ELR (cell line): Measurements from ENCODE around the gene MBTD1.
A peak's percentile ranks its signal among the peaks of the same experiment; 100 is the strongest.
"Not testable (repeated sequence)": the region's sequence is repeated elsewhere in the genome, so short reads cannot be mapped to it uniquely, and the experiment has no call there.

Experiments used
- DNase-seq: peaks from one replicate; pipeline ENCODE4 v3.0.0-alpha.2; 2015; ENCODE audit warnings: low read depth

The MBTD1 gene

DNA sequence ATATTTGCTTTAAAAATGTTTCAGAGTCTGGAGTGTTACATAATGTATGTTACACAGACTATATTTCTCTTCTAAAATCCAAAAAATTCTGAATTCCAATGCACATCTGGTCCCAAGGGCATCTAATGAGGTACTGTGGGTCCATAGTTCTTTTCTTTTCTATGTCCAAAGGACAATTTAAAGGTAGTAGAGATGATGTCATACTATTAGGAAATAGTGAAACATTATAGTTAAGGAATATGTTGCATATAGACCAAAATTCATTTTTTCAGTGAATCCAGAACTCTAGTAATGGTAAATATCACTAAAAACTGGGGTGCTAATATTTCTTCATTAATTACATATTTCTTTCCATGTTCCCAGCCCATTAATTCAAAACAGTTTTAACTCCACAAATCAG is 70.7 kb downstream of the MBTD1 start:
- no peak for DNase-seq

DNA sequence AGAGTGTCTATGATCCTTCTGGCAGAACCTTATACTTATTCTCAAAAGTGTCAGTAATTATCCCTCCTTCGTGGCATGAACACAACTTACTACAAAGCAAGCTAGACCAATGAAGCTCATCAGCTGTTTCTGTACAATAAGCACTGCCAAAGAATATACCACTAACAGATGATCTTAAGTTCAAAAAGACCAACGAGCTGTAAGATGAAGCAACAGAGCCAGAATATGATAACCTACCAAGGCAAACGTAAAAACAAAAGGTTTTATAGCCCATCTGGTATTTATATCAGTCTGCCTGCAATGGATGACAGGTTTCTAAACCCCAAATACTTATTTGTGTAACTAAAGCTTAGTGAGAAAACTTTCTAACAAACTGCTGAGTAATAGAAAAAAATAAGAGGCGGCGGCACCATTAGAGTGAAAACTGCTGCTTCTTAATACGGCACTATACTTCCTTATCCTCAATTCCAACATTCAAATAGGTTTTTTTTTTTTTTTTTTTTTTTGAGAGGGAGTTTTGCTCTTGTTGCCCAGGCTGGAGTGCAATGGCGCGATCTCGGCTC is 71.5 kb downstream of the MBTD1 start:
- DNase-seq, result no peak

DNA sequence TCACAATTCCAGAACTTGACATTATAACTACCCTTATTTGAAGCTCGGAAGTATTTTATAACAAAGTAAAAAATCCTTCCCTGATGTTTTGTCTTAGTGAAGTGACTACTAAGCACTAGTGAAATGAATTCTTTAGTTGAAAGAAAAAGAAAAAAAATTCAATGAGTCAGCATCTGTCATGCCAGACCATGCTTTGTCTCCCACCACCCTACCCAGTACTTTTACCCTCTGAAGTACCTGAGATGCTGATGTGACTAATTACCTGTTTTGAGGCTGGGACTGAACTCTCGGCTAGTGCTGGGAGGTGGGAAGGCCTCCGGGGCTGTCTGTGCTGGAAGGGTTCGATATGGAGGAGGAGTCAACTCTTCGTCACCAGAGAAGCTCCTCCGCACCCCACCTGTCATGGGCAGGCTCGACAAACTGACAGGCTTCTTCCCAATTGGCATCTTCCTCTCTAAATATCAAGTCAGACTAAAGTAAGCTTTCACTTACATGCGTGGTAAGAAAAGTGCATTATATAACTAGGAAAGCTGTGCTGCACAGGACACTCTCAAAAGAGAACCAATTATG is 74.0 kb downstream of the MBTD1 start:
- DNase-seq, result no peak

DNA sequence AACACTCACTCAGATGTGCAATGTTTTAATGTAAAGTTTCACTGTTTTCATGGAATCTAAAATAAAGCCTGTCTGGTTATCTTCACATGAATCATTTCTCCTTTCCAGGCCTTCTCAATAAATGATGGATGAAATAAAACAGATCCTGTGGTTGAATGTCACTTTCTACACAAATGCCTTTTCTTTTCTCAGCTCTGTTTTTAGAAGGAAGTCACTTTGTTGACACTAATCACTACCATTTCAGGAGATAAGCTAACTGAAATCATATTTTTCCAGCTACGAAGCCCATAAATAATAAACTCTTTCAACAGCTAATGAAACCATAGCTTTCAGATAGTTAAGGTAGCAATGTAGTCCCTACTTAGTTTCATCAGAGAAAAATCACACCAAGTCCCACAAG is 75.7 kb downstream of the MBTD1 start:
- DNase-seq, result no peak

DNA sequence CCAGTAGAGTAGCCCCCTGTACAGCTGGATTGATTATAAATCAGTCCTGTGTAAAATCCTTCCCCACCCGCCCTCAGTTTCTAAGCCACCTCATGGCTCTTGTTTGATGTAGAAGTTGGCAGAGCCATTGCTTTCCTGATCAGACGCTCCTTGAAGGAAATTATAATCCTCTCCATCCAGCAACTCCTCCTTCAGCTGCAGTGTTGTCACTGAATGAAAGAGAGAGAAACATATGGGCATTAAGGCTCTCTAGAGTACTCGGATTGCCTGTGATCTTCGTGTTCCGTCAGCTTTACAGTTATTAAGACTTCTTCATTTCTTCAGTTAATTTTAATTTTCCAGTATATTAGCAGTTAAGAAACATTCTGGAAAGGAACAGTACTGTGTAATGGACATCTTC is 79.4 kb downstream of the MBTD1 start:
- DNase-seq, result no peak

DNA sequence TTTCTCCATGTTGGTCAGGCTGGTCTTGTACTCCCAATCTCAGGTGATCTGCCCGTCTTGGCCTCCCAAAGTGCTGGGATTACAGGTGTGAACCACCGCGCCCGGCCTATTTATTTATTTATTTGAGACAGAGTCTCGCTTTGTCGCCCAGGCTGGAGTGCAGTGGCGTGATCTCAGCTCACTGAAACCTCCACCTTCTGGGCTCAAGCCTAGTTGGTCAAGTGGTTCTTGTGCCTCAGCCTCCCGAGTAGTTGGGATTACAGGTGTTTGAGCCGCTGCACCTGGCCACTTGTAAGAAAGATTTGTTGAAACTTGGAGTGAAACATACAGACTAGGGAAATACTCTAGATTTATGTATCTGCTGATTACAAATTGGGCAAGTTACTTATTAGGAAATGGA is 87.8 kb downstream of the MBTD1 start:
- not testable (repeated sequence) for DNase-seq

DNA sequence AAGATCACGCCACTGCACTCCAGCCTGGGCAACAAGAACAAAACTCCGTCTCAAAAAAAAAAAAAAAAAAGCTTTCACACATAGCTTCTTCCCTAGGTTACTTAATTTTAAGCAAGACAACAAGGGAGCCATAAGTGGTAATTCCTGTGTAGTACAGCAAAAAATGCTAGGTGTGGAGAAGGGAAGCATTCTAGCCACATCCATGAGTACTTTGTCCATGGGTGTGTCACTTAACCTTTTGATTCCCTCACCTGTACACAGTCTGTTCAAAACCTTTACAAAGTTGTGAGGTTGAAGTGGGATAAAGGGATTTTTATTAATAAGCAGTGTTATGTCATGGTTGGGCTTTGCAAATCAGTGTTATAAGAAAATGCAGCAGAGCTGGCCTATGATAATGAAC is 89.1 kb downstream of the MBTD1 start:
- DNase-seq, result no peak

DNA sequence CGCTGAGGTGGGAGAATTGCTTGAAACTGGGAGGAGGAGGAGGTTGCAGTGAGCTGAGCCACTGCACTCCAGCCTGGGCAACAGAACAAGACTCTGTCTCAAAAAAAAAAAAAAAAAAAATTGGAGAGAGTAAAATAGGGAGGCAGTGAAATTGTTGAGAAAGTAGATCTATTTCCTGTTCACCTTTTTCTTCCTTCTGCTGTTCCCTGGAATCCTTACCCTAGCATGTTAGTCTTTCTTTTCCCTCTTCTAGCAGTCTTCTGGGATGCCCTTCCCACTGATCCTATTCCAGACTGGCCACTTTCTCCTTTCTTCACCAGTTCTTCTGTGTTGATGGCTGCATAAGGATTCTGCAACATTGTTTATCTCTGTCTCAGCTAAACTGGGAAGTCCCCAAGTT is 90.5 kb downstream of the MBTD1 start:
- no peak for DNase-seq

DNA sequence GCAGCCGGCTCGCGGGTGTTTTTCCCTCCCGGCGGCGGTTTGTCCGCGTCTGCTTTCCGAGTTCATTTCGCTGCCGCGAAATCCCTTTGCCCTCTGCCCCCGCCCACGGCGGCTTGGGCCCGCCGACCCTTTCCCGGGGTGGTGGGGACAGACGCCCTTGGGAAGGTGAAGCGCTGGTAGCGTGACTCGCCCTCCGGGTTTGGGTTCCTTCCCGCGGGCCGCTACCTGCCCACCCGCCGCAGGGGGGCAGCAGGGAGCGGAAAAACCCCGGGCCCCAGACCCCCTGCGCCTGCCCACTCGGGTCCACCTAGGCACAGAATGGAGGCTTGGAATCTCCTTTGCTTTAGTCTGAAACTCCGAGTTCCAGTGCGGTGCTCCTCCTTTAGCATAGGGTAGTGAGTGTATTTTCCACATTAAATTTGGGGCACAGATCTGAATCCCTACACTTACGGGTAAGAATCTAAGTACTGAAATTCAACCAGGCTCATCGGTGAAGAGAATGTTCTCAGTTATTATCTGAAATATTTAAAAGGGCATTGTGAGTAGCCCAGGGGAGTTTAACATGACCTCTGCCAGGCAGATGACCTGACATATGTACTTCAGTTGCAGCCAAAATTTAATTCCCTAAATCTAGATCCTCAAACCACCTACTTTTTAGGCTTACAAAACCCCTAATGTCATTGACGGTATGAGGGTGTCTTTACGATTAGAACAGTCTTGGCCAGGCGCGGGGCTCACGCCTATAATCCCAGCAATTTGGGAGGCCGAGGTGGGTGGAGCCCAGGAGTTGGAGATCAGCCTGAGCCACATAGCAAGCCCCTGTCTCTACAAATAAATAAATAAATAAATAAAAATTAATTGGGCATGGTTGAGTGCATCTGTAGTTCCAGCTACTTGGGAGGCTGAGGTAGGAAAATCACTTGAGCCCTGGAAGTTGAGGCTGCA is 92.6 kb downstream of the MBTD1 start:
- peak; percentile 73 for DNase-seq

DNA sequence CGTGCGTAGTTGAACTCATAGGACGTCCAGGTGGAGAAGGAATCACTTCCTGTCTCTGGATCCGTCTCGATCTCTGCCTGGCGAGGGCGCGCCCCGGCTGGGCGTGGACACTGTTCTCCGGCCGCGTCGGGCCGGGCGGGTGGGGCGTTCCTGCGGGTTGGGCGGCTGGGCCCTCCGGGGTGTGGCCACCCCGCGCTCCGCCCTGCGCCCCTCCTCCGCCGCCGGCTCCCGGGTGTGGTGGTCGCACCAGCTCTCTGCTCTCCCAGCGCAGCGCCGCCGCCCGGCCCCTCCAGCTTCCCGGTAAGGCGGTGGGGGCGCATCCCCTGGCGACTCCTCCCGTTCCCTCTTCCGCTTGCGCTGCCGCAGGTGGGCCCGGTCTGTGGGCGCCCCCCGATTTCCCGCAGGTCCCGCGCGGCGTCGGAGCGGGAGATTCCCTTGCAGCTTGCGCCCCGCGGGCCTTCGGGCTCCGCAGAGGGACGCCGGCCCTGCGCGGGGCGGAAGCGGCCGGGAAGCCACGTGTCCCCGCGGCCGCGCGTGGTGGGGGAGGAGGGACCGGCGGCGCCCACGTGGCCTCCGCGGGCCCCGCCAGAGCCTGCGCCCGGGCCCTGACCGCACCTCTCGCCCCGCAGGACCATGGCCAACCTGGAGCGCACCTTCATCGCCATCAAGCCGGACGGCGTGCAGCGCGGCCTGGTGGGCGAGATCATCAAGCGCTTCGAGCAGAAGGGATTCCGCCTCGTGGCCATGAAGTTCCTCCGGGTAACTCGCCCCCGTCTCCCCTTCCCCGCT is 93.5 kb downstream of the MBTD1 start, which contains the start of gene NME2:
Gene NME2 (plus strand): TSS at position 214 of the 789 bp plus-strand sequence. CDS start 420 bp downstream, at position 634.
- DNase-seq, result peak; percentile 93

DNA sequence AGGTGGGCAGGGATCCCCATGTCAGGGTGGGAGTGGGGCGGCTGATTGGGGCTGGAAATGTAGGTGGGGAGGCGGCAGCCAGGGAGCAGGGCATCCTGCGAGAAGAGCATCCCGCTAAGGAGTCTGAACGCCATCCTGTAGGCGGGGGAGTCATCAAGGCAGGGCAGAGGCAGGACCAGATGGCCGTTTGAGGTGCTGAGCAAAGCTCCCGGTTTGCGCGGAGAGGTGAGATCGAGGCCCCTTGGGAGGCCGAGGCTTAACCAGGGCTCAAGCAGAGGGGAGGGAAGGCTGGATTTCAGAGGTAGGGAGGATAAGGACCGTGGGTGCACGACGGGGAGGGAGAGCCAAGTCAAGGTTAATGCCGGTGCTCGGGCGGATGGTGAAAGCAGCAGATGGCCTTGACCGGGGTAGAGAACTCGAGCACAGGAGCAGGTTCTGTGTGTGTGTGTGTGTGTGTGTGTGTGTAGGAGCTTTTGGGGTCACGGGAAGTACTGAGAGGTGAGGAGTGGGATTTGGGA is 94.1 kb downstream of the MBTD1 start:
- peak; percentile 60 for DNase-seq

DNA sequence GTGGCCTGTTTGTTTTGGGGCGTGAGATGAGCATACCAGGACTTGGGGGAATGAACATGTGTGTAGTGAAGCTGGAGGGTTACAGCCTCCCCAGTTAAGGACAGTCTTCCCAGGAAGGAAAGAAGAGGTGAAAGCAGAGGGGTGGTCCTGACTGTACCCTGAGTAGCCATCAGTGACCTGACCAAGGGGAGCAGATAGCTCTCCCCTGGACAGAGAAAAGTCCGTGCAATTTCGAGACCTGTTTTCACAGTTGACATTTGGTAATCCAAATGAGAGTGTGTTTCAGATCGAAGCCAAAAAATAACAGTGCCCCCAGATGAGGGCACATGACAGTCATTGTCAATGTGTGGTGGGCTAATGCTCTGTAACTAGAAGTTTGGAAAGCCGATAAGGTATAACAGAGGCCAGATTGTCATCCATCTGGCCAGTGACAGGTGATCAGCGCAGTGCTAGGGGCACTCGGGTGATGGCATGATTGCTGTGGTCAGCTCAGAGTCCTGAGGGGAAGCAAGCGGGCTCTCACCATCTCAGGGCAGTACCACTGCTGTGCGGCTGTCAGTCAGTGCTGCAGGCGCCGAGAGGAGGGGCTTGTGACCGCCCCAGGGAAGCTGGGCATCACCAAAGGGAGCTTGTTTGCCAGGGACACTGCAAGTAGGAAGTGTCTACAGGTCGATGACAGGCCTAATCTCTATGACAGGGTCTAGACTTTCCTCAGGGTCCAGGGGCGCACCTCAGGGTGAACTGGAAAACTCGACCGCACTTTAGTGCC is 94.8 kb downstream of the MBTD1 start:
- no peak for DNase-seq

DNA sequence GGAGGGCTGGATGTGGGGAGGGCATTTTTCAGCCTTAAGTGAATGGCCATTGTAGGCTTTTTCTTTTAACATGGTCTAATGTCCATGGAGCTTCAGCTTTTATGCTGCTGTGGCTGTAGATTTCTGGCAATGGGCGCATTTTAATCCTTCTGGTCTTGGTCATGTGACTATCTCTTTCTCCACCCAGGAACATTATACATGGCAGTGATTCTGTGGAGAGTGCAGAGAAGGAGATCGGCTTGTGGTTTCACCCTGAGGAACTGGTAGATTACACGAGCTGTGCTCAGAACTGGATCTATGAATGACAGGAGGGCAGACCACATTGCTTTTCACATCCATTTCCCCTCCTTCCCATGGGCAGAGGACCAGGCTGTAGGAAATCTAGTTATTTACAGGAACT is 98.3 kb downstream of the MBTD1 start:
- no peak for DNase-seq

DNA sequence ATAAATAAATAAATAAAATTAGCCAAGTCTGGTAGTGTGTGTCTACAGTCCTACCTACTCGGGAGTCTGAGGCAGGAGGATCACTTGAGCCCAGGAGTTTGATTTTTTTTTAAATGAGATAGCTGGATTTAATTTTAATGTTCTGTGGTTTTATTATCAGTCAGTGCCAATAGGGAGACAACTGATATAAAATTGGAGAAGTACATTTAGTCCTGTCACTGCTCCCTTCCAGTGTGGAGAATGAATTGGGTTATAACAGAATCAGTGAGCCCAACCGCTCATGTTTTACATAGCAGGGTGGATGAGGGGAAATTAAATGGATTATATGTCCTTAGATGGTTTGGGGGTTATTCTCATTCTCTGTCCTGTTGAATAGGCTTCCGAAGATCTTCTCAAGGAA is 100.2 kb downstream of the MBTD1 start:
- DNase-seq, result no peak

DNA sequence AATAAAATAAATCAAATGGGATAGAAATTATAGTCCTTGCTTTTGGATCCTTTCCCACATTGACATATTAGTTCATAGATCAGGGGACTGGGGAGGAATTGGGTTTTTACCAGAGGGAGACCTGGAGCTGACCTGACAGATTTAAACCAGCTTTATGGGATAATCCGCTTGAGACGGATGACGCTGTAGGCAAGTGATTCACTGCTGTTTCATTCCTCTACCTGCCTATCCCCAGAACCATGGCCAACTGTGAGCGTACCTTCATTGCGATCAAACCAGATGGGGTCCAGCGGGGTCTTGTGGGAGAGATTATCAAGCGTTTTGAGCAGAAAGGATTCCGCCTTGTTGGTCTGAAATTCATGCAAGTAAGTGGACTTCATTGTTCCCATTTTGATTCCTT is 104.4 kb downstream of the MBTD1 start:
- no peak for DNase-seq

DNA sequence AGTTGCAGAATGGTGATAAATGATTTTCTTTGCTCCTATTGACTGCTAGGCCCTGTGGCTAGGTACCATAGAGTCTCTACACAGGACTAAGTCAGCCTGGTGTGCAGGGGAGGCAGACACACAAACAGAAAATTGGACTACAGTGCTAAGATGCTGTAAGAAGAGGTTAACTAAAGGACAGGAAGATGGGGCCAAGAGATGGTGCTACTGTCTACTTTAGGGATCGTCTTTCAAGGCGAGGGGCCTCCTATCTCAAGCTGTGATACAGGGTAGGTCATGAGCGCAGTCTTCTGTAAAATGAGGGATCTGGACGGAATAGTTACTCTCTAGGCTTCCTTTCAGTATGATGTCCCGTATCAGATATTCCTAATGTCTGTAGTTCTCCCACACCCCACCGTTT is 105.7 kb downstream of the MBTD1 start:
- peak; percentile 24 for DNase-seq

DNA sequence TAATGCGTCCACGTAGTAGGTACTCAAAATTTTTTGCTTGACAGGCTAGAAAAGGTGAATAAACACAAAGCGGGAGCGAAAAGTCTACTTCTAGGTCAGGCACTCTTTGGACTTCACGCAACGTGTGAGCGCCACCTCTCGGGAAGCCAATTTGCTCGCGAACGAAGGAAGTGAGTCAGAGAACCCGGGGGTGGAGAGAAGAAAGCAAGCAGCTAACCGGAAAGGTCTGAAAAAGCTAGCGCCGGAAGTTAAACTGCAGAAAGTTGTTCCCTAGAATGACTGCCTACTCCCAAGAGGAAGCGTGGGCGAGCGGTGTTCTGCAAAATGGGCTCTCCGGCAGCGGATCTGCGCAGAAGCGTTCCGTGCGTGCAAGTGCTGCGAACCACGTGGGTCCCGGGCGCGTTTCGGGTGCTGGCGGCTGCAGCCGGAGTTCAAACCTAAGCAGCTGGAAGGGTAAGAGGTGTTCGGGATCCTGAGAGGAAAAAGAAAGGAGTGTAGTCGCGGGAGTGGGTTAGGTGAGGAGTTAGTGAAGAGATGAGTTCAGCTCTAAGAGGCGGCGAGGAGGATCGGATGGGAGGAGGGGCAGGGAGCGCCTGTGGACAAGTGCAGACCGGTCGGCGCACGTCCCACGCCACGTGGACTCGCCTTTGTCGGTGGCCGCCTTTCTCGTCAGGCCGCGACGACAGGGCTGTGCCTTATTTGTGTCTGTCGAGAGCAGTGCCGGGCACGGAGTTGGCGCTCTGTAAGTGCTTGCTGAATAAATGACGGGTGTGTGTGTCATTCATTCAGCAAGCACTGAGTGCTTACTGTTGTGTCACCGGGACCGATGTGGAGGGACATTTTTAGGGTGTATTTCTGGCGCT is 106.4 kb downstream of the MBTD1 start, which contains the start of gene NME1:
Gene NME1 (plus strand): TSS at position 350 of the 863 bp plus-strand sequence. CDS start 2,096 bp downstream, outside the sequence.
- peak; percentile 100 for DNase-seq

DNA sequence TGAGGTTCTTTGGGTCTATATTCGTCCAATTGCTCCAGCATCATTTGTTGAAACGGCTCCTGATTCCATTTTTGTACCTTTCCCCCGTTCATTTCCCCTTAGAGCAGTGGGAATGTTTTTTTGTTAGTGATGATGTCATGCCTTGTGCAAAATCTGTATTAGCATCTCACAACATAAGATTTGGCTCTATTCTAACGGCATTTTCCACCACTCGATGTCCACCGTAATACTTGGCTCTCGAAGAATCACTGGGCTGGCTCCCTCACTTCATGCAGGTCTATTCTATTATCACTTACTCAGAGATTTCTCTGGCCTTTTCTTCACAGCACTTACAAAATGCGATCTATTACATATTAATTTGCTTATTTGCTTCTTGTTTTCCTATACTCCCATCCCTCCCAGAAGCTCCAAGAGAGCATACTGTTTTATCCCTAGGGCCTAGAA is 107.1 kb downstream of the MBTD1 start:
- DNase-seq, result peak; percentile 54

DNA sequence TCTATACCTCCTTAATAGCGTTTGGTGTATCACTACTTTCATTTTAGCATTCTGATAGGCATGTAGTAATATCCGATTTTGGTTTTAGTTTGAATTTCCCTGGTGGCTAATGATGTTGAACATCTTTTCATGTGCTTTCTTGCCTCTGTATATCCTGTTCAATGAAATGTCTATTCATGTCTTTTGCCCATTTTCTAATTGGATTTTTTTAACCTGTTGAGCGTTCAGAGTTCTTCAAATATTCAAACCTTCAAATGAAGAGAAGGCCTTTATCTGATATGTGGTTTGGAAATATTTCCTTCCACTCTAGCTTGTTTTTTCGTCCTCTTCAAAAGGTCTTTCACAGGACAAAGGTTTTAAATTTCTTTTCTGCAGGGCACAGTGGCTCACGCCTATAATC is 108.9 kb downstream of the MBTD1 start:
- no peak for DNase-seq

DNA sequence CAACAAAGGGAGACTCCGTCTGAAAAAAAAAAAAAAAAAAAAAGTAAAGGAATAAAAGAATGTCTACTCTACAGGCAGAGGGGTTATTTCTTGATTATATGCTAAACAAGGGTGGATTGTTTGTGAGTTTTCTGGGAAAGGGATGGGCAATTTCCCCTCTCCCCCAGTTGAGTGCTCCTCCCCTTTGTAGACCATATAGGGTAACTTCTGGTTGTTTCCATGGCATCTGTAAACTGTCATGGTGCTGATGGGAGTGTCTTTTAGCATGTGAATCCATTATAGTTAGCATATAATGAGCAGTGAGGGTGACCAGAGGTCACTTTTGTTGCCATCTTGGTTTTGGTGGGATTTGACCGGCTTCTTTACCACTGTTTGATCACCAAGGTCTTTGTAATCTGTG is 110.7 kb downstream of the MBTD1 start:
- DNase-seq, result no peak
